MM.1S (cell line): Measurements from ENCODE around the gene SLC35A2.

ENCODE experiments used
- CTCF ChIP-seq: fragments of 300-600 bp; sonication (generic); IDR thresholded peaks from 2 replicates; pipeline ENCODE4 v1.5.1; 2016; ENCODE audit warnings: antibody characterized with exemption, low read length, mixed read lengths
- EZH2 ChIP-seq: fragments of 300-600 bp; sonication (generic); optimal IDR thresholded peaks from 2 replicates; pipeline ENCODE3; 2017; ENCODE audit warnings: low read depth, mild to moderate bottlenecking, antibody characterized with exemption, low read length, mixed read lengths

GRCh38 chrX:48896611-48897011 lies 14.8 kb downstream of the SLC35A2 start:
- no peak for TF ChIP-seq CTCF
- no peak for TF ChIP-seq EZH2
